A549 (cell line): ENCODE measurements around the gene ALG14.

ENCODE experiments used
- CEBPB ChIP-seq, 2 experiments: fragments of >200 bp in 1 of 2; sonication (Bioruptor Twin) in 1 of 2; formaldehyde crosslinking in 1 of 2; IDR thresholded peaks; 2 replicates each; pipeline ENCODE4 v1.6.1; 2012 to 2016
- JUNB ChIP-seq: fragments of >200 bp; sonication (Bioruptor Twin); formaldehyde crosslinking; IDR thresholded peaks from 2 replicates; pipeline ENCODE4 v1.6.1; 2016
- RAD21 ChIP-seq, 2 experiments: fragments of >200 bp in 1 of 2; sonication (Bioruptor Twin) in 1 of 2; formaldehyde crosslinking in 1 of 2; IDR thresholded peaks in 1 of 2; conservative IDR thresholded peaks in 1 of 2; 2 replicates in 1 of 2; 3 replicates in 1 of 2; pipeline ENCODE4 v1.6.1; 2012 to 2018; ENCODE audit warnings: inconsistent platforms in 1 of 2
- TF ChIP-seq, protein P1 (sequence below): fragments of >200 bp; sonication (Bioruptor Twin); formaldehyde crosslinking; IDR thresholded peaks from 3 replicates; pipeline ENCODE4 v1.5.1; 2016
- TF ChIP-seq, protein P2 (sequence below): fragments of 200-600 bp; sonication (generic); IDR thresholded peaks from 2 replicates; pipeline ENCODE4 v1.6.1; 2016; ENCODE audit warnings: antibody characterized with exemption, mild to moderate bottlenecking, moderate library complexity

- TF ChIP-seq, protein P1, sequence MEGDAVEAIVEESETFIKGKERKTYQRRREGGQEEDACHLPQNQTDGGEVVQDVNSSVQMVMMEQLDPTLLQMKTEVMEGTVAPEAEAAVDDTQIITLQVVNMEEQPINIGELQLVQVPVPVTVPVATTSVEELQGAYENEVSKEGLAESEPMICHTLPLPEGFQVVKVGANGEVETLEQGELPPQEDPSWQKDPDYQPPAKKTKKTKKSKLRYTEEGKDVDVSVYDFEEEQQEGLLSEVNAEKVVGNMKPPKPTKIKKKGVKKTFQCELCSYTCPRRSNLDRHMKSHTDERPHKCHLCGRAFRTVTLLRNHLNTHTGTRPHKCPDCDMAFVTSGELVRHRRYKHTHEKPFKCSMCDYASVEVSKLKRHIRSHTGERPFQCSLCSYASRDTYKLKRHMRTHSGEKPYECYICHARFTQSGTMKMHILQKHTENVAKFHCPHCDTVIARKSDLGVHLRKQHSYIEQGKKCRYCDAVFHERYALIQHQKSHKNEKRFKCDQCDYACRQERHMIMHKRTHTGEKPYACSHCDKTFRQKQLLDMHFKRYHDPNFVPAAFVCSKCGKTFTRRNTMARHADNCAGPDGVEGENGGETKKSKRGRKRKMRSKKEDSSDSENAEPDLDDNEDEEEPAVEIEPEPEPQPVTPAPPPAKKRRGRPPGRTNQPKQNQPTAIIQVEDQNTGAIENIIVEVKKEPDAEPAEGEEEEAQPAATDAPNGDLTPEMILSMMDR, result no peak
- TF ChIP-seq JUNB (no peak), RAD21 (conservative IDR thresholded peaks at IDR 0.05 in 1 of 2, IDR thresholded peaks at IDR 0.05 in 1 of 2) (no peak), CEBPB (IDR thresholded peaks at IDR 0.05) (no peak)
- TF ChIP-seq, protein P2, sequence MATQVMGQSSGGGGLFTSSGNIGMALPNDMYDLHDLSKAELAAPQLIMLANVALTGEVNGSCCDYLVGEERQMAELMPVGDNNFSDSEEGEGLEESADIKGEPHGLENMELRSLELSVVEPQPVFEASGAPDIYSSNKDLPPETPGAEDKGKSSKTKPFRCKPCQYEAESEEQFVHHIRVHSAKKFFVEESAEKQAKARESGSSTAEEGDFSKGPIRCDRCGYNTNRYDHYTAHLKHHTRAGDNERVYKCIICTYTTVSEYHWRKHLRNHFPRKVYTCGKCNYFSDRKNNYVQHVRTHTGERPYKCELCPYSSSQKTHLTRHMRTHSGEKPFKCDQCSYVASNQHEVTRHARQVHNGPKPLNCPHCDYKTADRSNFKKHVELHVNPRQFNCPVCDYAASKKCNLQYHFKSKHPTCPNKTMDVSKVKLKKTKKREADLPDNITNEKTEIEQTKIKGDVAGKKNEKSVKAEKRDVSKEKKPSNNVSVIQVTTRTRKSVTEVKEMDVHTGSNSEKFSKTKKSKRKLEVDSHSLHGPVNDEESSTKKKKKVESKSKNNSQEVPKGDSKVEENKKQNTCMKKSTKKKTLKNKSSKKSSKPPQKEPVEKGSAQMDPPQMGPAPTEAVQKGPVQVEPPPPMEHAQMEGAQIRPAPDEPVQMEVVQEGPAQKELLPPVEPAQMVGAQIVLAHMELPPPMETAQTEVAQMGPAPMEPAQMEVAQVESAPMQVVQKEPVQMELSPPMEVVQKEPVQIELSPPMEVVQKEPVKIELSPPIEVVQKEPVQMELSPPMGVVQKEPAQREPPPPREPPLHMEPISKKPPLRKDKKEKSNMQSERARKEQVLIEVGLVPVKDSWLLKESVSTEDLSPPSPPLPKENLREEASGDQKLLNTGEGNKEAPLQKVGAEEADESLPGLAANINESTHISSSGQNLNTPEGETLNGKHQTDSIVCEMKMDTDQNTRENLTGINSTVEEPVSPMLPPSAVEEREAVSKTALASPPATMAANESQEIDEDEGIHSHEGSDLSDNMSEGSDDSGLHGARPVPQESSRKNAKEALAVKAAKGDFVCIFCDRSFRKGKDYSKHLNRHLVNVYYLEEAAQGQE, result no peak
Measured at GRCh38 chr1:95049935-95050334, 22.8 kb downstream of the ALG14 start.
